Liver (tissue), 9 donors: ENCODE measurements around the gene ATF6B. TPM values are rescaled to one million over a fixed set of nuclear protein-coding genes. Genes with fewer than 3 reads are reported as not detected.

Source experiments
- DNase-seq: peaks from one replicate; pipeline ENCODE4 v3.0.0-alpha.2; 2017; ENCODE audit warnings: low spot score
- H3K27ac ChIP-seq, 2 donors: one replicate each; pipeline ENCODE4 v1.7.0; 2013; ENCODE audit warnings: inconsistent platforms in 2 of 2, low read length in 2 of 2, control low read depth in 1 of 2, low read depth in 1 of 2, mild to moderate bottlenecking in 1 of 2
- H3K27me3 ChIP-seq, 4 donors: one replicate each; pipeline versions ENCODE4 v1.6.1 to v1.7.0; 2013; ENCODE audit warnings: low read length in 3 of 4, inconsistent platforms in 1 of 4, mild to moderate bottlenecking in 1 of 4, moderate library complexity in 1 of 4; ENCODE audit not compliant: control insufficient read depth in 4 of 4, insufficient read depth in 4 of 4
- H3K36me3 ChIP-seq, 4 donors: one replicate each; pipeline versions ENCODE4 v1.6.1 to v1.7.0; 2013; ENCODE audit warnings: low read length in 3 of 4, mild to moderate bottlenecking in 3 of 4, low read depth in 1 of 4, moderate library complexity in 1 of 4; ENCODE audit not compliant: control insufficient read depth in 4 of 4, insufficient read depth in 3 of 4
- H3K4me1 ChIP-seq, 4 donors: one replicate each; pipeline versions ENCODE4 v1.6.1 to v1.7.0; 2013; ENCODE audit warnings: low read length in 3 of 4, mild to moderate bottlenecking in 3 of 4, moderate library complexity in 1 of 4; ENCODE audit not compliant: control insufficient read depth in 4 of 4, insufficient read depth in 4 of 4
- H3K4me3 ChIP-seq, 3 donors: one replicate each; pipeline versions ENCODE4 v1.6.1 to v1.7.0; 2013; ENCODE audit warnings: low read length in 3 of 3, control low read depth in 1 of 3, low read depth in 1 of 3, mild to moderate bottlenecking in 1 of 3
- H3K9ac ChIP-seq, 2 donors: one replicate each; pipeline ENCODE4 v1.7.0; 2013; ENCODE audit warnings: low read length in 2 of 2, mild to moderate bottlenecking in 2 of 2, moderate library complexity in 2 of 2, control low read depth in 1 of 2, low read depth in 1 of 2
- H3K9me3 ChIP-seq, 4 donors: one replicate each; pipeline versions ENCODE4 v1.6.1 to v1.7.0; 2013; ENCODE audit warnings: low read length in 3 of 4; ENCODE audit not compliant: control insufficient read depth in 4 of 4
- EGR1 ChIP-seq, 2 donors: IDR thresholded peaks; 2 replicates each; pipeline ENCODE4 v1.6.1; 2016 to 2018; ENCODE audit warnings: antibody characterized with exemption in 2 of 2, low read depth in 2 of 2
- FOXA1 ChIP-seq: IDR thresholded peaks from 2 replicates; pipeline ENCODE4 v1.6.1; 2016; ENCODE audit warnings: antibody characterized with exemption
- FOXA2 ChIP-seq: IDR thresholded peaks from 2 replicates; pipeline ENCODE4 v1.6.1; 2016; ENCODE audit warnings: antibody characterized with exemption
- GABPA ChIP-seq, 2 donors: IDR thresholded peaks in 1 of 2; conservative IDR thresholded peaks in 1 of 2; 2 replicates each; pipeline ENCODE4 v1.6.1; 2016; ENCODE audit warnings: antibody characterized with exemption in 2 of 2, mild to moderate bottlenecking in 1 of 2, moderate library complexity in 1 of 2
- HNF4A ChIP-seq, 2 donors: conservative IDR thresholded peaks; 2 replicates each; pipeline ENCODE4 v1.6.1; 2016; ENCODE audit warnings: antibody characterized with exemption in 2 of 2, mild to moderate bottlenecking in 2 of 2
- HNF4G ChIP-seq: IDR thresholded peaks from 2 replicates; pipeline ENCODE4 v1.6.1; 2016; ENCODE audit warnings: antibody characterized with exemption
- JUND ChIP-seq, 2 donors: IDR thresholded peaks; 2 replicates each; pipeline ENCODE4 v1.6.1; 2016; ENCODE audit warnings: antibody characterized with exemption in 2 of 2
- NR2F2 ChIP-seq: IDR thresholded peaks from 2 replicates; pipeline ENCODE4 v1.6.1; 2016; ENCODE audit warnings: antibody characterized with exemption
- RAD21 ChIP-seq, 2 donors: IDR thresholded peaks; 2 replicates each; pipeline ENCODE4 v1.6.1; 2016; ENCODE audit warnings: antibody characterized with exemption in 2 of 2, mild to moderate bottlenecking in 2 of 2
- RXRA ChIP-seq, 2 donors: IDR thresholded peaks; 2 replicates each; pipeline ENCODE4 v1.6.1; 2017 to 2018; ENCODE audit warnings: antibody characterized with exemption in 2 of 2, mild to moderate bottlenecking in 1 of 2
- SP1 ChIP-seq: IDR thresholded peaks from 2 replicates; pipeline ENCODE4 v1.6.1; 2018; ENCODE audit warnings: antibody characterized with exemption, mild to moderate bottlenecking
- TAF1 ChIP-seq: conservative IDR thresholded peaks from 2 replicates; pipeline ENCODE4 v1.6.1; 2016; ENCODE audit warnings: antibody characterized with exemption, mild to moderate bottlenecking
- YY1 ChIP-seq: IDR thresholded peaks from 2 replicates; pipeline ENCODE4 v1.6.1; 2016; ENCODE audit warnings: antibody characterized with exemption, mild to moderate bottlenecking
- WGBS: extraction: QIAGEN DNeasy Blood & Tissue Kit; methylation state at CpG from one replicate; pipeline ENCODE4 v1.1.7; 2013; 5-methylcytosine and 5-hydroxymethylcytosine counted together
- polyA plus RNA-seq, 2 donors: library from polyadenylated mRNA; stranded (reverse) in 1 of 2; unstranded in 1 of 2; fragments of 200-250 nt in 1 of 2; fragments of >200 nt in 1 of 2; fragmentation: Nextera tagmentation in 1 of 2; extraction: Ambion mirVana in 1 of 2; gene quantifications; one replicate each; pipeline versions ENCODE4 v1.2.1 to v1.2.3, GENCODE V29; 2013 to 2015
- total RNA-seq, 2 donors: library from RNA; depleted of rRNA; stranded (reverse); fragments of >200 nt; gene quantifications; one replicate each; pipeline ENCODE4 v1.2.3, GENCODE V29; 2014
- TF ChIP-seq, protein P1 (sequence below): IDR thresholded peaks from 2 replicates; pipeline ENCODE4 v1.6.1; 2016; ENCODE audit warnings: antibody characterized with exemption, mild to moderate bottlenecking
- TF ChIP-seq, protein P2 (sequence below): IDR thresholded peaks from 2 replicates; pipeline ENCODE4 v1.6.1; 2016; ENCODE audit warnings: antibody characterized with exemption
- TF ChIP-seq, protein P3 (sequence below): fragments of 150-350 bp; IDR thresholded peaks from 2 replicates; pipeline ENCODE4 v1.5.1; 2017; ENCODE audit warnings: improper control_type of control experiment, low read depth, low read length; ENCODE audit not compliant: missing input control
- TF ChIP-seq, protein P4 (sequence below): IDR thresholded peaks from 2 replicates; pipeline ENCODE4 v1.6.1; 2016; ENCODE audit warnings: antibody characterized with exemption
- TF ChIP-seq, protein P5 (sequence below): IDR thresholded peaks from 2 replicates; pipeline ENCODE4 v1.6.1; 2016; ENCODE audit warnings: antibody characterized with exemption
- donor health status: healthy.
- donor health status: healthy.
- donor health status: healthy.
- donor health status: healthy.
- donor health status: healthy.

Gene ATF6B
- total and polyA plus RNA-seq, 4 donors, result 13.6 to 24.8 (median 15.5) TPM

DNA sequence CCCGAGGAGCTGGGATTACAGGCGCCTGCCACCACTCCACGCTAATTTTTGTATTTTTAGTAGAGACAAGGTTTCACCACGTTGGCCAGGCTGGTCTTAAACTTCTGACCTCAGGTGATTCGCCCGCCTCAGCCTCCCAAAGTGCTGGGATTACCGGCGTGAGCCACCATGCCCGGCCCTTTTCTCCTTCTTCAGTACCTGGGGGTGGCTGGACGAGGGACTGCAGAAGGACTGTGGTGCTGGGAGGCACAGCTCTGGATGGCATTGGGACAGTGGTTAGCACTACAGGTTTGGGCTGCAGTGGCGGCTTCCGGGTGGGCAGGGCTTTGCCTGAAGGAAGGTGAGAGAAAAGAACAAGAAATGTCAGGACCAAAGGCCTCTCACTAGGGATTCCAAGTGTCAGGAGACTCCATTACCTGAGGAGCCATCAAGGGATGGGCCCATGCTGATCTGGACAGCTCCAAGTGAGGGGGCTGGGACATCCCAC lies 7.4 kb downstream of the ATF6B start:
- Histone ChIP-seq H3K9ac (no peak overlapping the region), H3K36me3 (peaks cover 13 to 44% (median 37%) of the 10 kb centered on the region in 4 donors), H3K27me3 (no peaks in the 10 kb centered on the region), H3K4me1 (peaks cover 0 to 14% (median 9%) of the 10 kb centered on the region in 4 donors), H3K9me3 (no peaks in the 10 kb centered on the region), H3K4me3 (no peak overlapping the region), H3K27ac (no peak overlapping the region)
- TF ChIP-seq, protein P1, sequence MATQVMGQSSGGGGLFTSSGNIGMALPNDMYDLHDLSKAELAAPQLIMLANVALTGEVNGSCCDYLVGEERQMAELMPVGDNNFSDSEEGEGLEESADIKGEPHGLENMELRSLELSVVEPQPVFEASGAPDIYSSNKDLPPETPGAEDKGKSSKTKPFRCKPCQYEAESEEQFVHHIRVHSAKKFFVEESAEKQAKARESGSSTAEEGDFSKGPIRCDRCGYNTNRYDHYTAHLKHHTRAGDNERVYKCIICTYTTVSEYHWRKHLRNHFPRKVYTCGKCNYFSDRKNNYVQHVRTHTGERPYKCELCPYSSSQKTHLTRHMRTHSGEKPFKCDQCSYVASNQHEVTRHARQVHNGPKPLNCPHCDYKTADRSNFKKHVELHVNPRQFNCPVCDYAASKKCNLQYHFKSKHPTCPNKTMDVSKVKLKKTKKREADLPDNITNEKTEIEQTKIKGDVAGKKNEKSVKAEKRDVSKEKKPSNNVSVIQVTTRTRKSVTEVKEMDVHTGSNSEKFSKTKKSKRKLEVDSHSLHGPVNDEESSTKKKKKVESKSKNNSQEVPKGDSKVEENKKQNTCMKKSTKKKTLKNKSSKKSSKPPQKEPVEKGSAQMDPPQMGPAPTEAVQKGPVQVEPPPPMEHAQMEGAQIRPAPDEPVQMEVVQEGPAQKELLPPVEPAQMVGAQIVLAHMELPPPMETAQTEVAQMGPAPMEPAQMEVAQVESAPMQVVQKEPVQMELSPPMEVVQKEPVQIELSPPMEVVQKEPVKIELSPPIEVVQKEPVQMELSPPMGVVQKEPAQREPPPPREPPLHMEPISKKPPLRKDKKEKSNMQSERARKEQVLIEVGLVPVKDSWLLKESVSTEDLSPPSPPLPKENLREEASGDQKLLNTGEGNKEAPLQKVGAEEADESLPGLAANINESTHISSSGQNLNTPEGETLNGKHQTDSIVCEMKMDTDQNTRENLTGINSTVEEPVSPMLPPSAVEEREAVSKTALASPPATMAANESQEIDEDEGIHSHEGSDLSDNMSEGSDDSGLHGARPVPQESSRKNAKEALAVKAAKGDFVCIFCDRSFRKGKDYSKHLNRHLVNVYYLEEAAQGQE, result no peak
- TF ChIP-seq, protein P2, sequence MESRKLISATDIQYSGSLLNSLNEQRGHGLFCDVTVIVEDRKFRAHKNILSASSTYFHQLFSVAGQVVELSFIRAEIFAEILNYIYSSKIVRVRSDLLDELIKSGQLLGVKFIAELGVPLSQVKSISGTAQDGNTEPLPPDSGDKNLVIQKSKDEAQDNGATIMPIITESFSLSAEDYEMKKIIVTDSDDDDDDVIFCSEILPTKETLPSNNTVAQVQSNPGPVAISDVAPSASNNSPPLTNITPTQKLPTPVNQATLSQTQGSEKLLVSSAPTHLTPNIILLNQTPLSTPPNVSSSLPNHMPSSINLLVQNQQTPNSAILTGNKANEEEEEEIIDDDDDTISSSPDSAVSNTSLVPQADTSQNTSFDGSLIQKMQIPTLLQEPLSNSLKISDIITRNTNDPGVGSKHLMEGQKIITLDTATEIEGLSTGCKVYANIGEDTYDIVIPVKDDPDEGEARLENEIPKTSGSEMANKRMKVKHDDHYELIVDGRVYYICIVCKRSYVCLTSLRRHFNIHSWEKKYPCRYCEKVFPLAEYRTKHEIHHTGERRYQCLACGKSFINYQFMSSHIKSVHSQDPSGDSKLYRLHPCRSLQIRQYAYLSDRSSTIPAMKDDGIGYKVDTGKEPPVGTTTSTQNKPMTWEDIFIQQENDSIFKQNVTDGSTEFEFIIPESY, result no peak
- TF ChIP-seq, protein P3, sequence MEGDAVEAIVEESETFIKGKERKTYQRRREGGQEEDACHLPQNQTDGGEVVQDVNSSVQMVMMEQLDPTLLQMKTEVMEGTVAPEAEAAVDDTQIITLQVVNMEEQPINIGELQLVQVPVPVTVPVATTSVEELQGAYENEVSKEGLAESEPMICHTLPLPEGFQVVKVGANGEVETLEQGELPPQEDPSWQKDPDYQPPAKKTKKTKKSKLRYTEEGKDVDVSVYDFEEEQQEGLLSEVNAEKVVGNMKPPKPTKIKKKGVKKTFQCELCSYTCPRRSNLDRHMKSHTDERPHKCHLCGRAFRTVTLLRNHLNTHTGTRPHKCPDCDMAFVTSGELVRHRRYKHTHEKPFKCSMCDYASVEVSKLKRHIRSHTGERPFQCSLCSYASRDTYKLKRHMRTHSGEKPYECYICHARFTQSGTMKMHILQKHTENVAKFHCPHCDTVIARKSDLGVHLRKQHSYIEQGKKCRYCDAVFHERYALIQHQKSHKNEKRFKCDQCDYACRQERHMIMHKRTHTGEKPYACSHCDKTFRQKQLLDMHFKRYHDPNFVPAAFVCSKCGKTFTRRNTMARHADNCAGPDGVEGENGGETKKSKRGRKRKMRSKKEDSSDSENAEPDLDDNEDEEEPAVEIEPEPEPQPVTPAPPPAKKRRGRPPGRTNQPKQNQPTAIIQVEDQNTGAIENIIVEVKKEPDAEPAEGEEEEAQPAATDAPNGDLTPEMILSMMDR, result no peak
- TF ChIP-seq FOXA1 (no peak), EGR1 (IDR thresholded peaks at IDR 0.05; ENCODE audit: low read depth in 2 of 2) (no peak), HNF4A (conservative IDR thresholded peaks at IDR 0.05) (no peak), SP1 (no peak), RAD21 (IDR thresholded peaks at IDR 0.05) (no peak), NR2F2 (no peak), RXRA (IDR thresholded peaks at IDR 0.05) (no peak), YY1 (no peak), TAF1 (no peak), JUND (IDR thresholded peaks at IDR 0.05) (no peak), GABPA (IDR thresholded peaks at IDR 0.05 in 1 of 2, conservative IDR thresholded peaks at IDR 0.05 in 1 of 2) (no peak), FOXA2 (no peak), HNF4G (no peak)
- TF ChIP-seq, protein P4, sequence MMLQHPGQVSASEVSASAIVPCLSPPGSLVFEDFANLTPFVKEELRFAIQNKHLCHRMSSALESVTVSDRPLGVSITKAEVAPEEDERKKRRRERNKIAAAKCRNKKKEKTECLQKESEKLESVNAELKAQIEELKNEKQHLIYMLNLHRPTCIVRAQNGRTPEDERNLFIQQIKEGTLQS, result no peak
- TF ChIP-seq, protein P5, sequence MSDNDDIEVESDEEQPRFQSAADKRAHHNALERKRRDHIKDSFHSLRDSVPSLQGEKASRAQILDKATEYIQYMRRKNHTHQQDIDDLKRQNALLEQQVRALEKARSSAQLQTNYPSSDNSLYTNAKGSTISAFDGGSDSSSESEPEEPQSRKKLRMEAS, result no peak
- 89% methylated on average over 12 of the region's 12 CpGs for WGBS
- no peak for DNase-seq
